Measurements from ENCODE around the gene COL23A1. TPM values are rescaled to one million over a fixed set of nuclear protein-coding genes. Genes with fewer than 3 reads are reported as not detected.
A peak's percentile ranks its signal among the peaks of the same experiment; 100 is the strongest.

The COL23A1 gene
- total and polyA plus RNA-seq, 8 donors: 0.52 to 9.5 (median 7.5) TPM

DNA sequence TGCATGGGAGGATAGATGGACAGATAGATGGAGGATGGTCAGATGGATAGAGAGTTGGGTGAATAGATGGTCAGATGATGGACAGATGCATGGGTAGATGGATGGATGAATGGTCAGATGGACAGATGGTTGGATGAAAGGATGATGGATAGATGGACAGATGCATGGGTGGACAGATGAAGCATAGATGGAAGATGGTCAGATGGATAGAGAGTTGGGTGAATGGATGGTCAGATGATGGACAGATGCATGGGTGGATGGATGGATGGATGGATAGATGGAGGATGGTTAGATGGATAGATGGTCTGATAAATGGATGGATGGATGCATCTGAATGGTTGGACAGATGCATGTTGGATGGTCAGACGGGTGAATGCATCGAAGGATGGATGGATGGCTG, 70.4 kb downstream of the COL23A1 start:
- H3K27me3 ChIP-seq: no peaks in the 10 kb centered on the region
- no peaks in the 10 kb centered on the region for H3K36me3 ChIP-seq
- TF ChIP-seq, protein P1, sequence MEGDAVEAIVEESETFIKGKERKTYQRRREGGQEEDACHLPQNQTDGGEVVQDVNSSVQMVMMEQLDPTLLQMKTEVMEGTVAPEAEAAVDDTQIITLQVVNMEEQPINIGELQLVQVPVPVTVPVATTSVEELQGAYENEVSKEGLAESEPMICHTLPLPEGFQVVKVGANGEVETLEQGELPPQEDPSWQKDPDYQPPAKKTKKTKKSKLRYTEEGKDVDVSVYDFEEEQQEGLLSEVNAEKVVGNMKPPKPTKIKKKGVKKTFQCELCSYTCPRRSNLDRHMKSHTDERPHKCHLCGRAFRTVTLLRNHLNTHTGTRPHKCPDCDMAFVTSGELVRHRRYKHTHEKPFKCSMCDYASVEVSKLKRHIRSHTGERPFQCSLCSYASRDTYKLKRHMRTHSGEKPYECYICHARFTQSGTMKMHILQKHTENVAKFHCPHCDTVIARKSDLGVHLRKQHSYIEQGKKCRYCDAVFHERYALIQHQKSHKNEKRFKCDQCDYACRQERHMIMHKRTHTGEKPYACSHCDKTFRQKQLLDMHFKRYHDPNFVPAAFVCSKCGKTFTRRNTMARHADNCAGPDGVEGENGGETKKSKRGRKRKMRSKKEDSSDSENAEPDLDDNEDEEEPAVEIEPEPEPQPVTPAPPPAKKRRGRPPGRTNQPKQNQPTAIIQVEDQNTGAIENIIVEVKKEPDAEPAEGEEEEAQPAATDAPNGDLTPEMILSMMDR (IDR thresholded peaks at IDR 0.05): no peak
- intact Hi-C loops (cut with DNase I): no loop called here
- ATAC-seq (no peak), DNase-seq (no peak)
- H3K27ac ChIP-seq: no peak overlapping the region
- no peaks in the 10 kb centered on the region for H3K9me3 ChIP-seq
- H3K4me1 ChIP-seq: no peaks in the 10 kb centered on the region
- H3K4me3 ChIP-seq: no peak overlapping the region

DNA sequence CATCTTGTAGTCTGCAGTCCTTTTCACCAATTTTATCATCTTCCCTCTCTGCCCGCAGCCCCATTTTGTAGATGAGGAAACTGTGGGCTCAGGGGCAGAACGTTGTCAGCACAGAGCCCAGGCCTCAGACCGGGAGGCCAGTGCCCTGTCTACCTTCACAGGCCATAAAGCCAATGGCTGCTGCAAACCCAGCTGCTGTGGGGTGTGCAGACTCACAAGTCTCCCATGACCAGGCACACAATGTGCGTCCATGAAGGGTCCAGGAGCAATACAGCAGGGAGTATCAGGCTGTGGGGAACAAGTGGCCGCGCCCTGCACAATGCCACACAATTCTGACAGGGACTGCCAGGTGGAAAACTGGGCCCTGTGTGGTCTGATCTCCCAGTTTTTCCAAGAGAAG, 71.0 kb downstream of the COL23A1 start:
- H3K27me3 ChIP-seq: no peaks in the 10 kb centered on the region
- no peak overlapping the region for H3K27ac ChIP-seq
- ATAC-seq (no peak), DNase-seq (no peak)
- no peak overlapping the region for H3K4me3 ChIP-seq
- intact Hi-C loops (cut with DNase I): no loop called here
- no peaks in the 10 kb centered on the region for H3K36me3 ChIP-seq
- TF ChIP-seq, protein P1 (IDR thresholded peaks at IDR 0.05): no peak
- no peaks in the 10 kb centered on the region for H3K4me1 ChIP-seq
- H3K9me3 ChIP-seq: no peaks in the 10 kb centered on the region

DNA sequence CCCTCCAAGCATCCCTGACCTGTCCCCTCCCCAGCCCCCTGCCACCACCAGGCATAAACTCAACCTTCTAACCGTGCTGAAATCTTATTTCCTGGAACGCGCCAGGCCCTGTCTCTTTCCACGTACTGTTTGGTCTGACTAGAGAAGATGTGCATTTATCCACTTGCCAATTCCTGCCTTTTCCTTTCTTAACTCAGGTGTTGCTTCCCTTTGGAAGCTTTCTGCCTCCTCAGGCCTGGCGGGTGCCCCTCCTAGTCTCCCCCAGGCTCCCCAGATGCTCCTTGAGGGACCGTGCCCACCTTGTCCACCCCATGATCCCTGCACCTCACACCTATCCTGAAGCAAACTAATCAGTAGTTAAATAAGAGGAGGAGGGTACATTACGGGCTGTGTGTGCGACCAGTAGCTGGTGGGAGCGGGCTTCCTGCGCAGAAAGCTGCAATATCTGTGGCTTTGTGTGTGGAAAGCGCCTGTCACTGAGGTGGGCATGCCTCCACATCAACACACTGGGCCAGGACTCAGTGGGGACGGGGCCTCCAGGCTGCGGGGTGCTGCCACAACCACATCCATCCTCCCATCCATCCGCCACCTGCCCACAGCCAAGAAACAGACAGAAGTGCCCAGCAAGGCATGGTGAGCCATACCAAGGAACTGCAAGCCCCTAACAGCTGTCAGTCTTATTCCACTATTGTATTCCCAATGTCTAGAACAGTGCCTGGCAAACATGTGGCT, 73.5 kb downstream of the COL23A1 start:
- Histone ChIP-seq H3K9me3 (no peaks in the 10 kb centered on the region), H3K4me3 (no peak overlapping the region), H3K27ac (no peak overlapping the region), H3K4me1 (no peaks in the 10 kb centered on the region), H3K36me3 (no peaks in the 10 kb centered on the region), H3K27me3 (no peaks in the 10 kb centered on the region)
- no peak for ATAC-seq
- DNase-seq: peak in 1 of 4 donors; percentile 48
- intact Hi-C loops (cut with DNase I): no loop called here
- TF ChIP-seq, protein P1 (IDR thresholded peaks at IDR 0.05): no peak

DNA sequence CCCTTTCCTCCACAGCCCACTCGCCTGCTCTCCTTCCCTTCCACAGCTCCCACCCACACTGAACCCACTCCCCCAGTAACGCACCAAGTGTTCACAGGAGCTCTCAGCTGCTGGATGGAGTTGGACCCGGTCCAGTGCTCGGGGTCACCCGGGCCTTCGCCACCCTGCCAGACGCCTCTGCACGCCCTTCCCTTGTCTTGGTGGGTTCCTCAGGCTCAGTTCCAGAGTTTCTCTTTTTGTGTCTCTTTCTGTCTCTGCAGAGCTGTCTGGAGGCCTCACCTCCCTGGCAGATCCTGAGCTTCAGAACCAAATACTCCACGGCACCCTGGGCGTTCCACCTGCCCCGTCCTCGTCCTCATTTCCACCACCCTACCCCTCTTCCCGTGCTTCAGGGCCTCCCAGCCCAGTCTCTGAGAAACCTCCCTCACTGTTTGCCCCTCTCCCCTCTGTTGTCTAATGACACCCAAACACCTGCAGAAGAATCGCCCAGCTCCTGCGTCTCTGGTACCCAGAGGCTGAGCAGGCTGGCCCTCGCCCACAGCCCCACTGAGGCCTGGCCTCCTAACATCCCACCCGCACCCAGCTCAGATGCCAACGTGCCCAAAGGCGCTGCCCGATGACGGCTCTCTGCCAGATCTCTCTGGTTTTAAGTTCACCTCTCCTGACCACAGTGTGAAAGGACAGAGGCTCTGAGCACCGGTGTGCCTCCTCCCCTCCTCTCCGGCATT, 74.3 kb downstream of the COL23A1 start:
- intact Hi-C loops (cut with DNase I): no loop called here
- Histone ChIP-seq H3K4me3 (no peak overlapping the region), H3K27me3 (no peaks in the 10 kb centered on the region), H3K4me1 (no peaks in the 10 kb centered on the region), H3K27ac (no peak overlapping the region), H3K36me3 (no peaks in the 10 kb centered on the region), H3K9me3 (no peaks in the 10 kb centered on the region)
- ATAC-seq (no peak), DNase-seq (no peak)
- TF ChIP-seq, protein P1 (IDR thresholded peaks at IDR 0.05): no peak

DNA sequence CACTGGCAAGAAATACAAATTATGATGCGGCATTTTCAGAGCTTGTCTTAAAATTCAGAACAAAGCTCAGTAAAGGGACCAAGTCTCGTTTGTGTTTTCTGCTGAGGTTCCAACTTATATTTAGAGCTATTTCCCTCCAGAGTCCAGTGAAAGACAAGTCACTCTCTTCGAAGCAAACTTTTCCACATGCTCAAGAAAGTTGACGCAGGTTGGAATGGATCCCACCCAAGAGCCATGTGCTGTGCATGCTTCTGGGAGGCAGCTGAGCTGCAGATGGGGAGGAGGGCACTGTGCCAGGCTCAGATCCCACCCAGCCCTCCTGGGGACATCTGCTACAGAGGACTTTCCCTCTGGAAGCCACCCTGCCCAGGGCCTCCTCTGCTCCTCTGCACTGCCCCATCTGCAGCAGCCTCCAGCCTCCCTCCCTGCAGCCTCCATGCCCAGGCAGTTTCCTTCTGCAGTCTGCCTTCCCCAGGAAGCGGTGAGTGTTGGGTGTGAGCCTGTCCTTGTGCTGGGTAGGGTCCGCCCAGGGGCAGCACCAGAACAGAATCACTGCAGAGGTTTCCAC, 75.3 kb downstream of the COL23A1 start:
- Histone ChIP-seq H3K4me3 (no peak overlapping the region), H3K27ac (no peak overlapping the region), H3K27me3 (no peaks in the 10 kb centered on the region), H3K4me1 (no peaks in the 10 kb centered on the region), H3K36me3 (no peaks in the 10 kb centered on the region), H3K9me3 (no peaks in the 10 kb centered on the region)
- TF ChIP-seq, protein P1 (IDR thresholded peaks at IDR 0.05): no peak
- intact Hi-C loops (cut with DNase I): no loop called here
- ATAC-seq (no peak), DNase-seq (no peak)
